Testis (tissue), 3 donors: Measurements from ENCODE around the gene AMDHD2. TPM values are rescaled to one million over a fixed set of nuclear protein-coding genes. Genes with fewer than 3 reads are reported as not detected.

Experiments used
- DNase-seq: peaks from one replicate; pipeline ENCODE4 v3.0.0-alpha.2; 2019
- H3K27ac ChIP-seq, 2 donors: fragments of 200-600 bp; sonication (generic); one replicate each; pipeline ENCODE4 v1.5.1; 2019
- H3K27me3 ChIP-seq: fragments of 200-600 bp; sonication (generic); one replicate; pipeline ENCODE4 v1.5.1; 2019
- H3K36me3 ChIP-seq: fragments of 200-600 bp; sonication (generic); one replicate; pipeline ENCODE4 v1.5.1; 2017; ENCODE audit warnings: low read depth; ENCODE audit errors: missing control alignments
- H3K4me1 ChIP-seq: fragments of 200-600 bp; sonication (generic); one replicate; pipeline ENCODE4 v1.5.1; 2019
- H3K4me3 ChIP-seq, 2 donors: fragments of 200-600 bp; sonication (generic); one replicate each; pipeline ENCODE4 v1.5.1; 2017 to 2019
- H3K9me3 ChIP-seq: fragments of 200-600 bp; sonication (generic); one replicate; pipeline ENCODE4 v1.5.1; 2017
- CTCF ChIP-seq, 3 experiments: fragments of 450-650 bp in 2 of 3; fragments of 200-600 bp in 1 of 3; sonication (generic) in 1 of 3; IDR thresholded peaks; one replicate each; pipeline ENCODE4 v1.5.1; 2016 to 2019; ENCODE audit warnings: antibody characterized with exemption in 3 of 3, mild to moderate bottlenecking in 2 of 3, moderate library complexity in 1 of 3
- POLR2A ChIP-seq: fragments of 450-650 bp; IDR thresholded peaks from one replicate; pipeline ENCODE4 v1.6.1; 2017; ENCODE audit warnings: antibody characterized with exemption, mild to moderate bottlenecking, moderate library complexity
- WGBS, 2 donors: methylation state at CpG; one replicate each; pipeline ENCODE4 v1.1.5; 2018; 5-methylcytosine and 5-hydroxymethylcytosine counted together
- intact Hi-C: fragments of 100-400 bp; cut with DNase I; formaldehyde crosslinking; loops from one replicate; pipeline ENCODE4 v1.15.1; 2023; ENCODE audit warnings: low total_unique reads
- polyA plus RNA-seq: library from polyadenylated mRNA; stranded (reverse); fragments of 350-450 nt; fragmentation: Illumina TruSeq; extraction: RNeasy Lipid Tissue Mini Kit (QIAGEN cat#74804); gene quantifications from one replicate; pipeline ENCODE4 v1.2.3, GENCODE V29; 2014; ENCODE audit warnings: low read depth, low replicate concordance; ENCODE audit not compliant: insufficient read depth
- total RNA-seq, 2 donors: library from RNA; depleted of rRNA; stranded (reverse); fragments of >200 nt; gene quantifications; one replicate each; pipeline ENCODE4 v1.2.3, GENCODE V29; 2016

AMDHD2 gene
- total and polyA plus RNA-seq, 3 donors from 2014 or later: 58.6 to 78.8 (median 72.8) TPM

- no peak for DNase-seq
- no peak overlapping the region for H3K4me3 ChIP-seq
- WGBS, 2 donors: 89 to 95% methylated on average over 13 to 18 of the region's 18 CpGs
- H3K4me1 ChIP-seq: peaks cover 12% of the 10 kb centered on the region
- no peak overlapping the region for H3K27ac ChIP-seq
- no peak for TF ChIP-seq POLR2A
- TF ChIP-seq CTCF (IDR thresholded peaks at IDR 0.05): no peak
- intact Hi-C loops: no loop called here
- H3K9me3 ChIP-seq: no peaks in the 10 kb centered on the region
- no peaks in the 10 kb centered on the region for H3K36me3 ChIP-seq
- no peaks in the 10 kb centered on the region for H3K27me3 ChIP-seq
Measured at GRCh38 chr16:2508722-2509400, 11.3 kb upstream of the AMDHD2 start.

- no peak overlapping the region for H3K27ac ChIP-seq
- WGBS, 2 donors: 53 to 66% methylated on average over 24 of the region's 24 CpGs
- no peaks in the 10 kb centered on the region for H3K9me3 ChIP-seq
- H3K27me3 ChIP-seq: no peaks in the 10 kb centered on the region
- intact Hi-C loops: no loop called here
- H3K36me3 ChIP-seq: no peaks in the 10 kb centered on the region
- H3K4me3 ChIP-seq: no peak overlapping the region
- no peak for TF ChIP-seq CTCF (IDR thresholded peaks at IDR 0.05)
- no peak for TF ChIP-seq POLR2A
- peaks cover 26% of the 10 kb centered on the region for H3K4me1 ChIP-seq
- peak; percentile 61 for DNase-seq
Measured at GRCh38 chr16:2511128-2511800, 8.9 kb upstream of the AMDHD2 start.

GRCh38 chr16:2511996-2512734 is 8.0 kb upstream of the AMDHD2 start:
- Histone ChIP-seq H3K27ac (peak overlapping the region in 1 of 2 donors; percentile 99), H3K27me3 (no peaks in the 10 kb centered on the region), H3K4me3 (peak overlapping the region in 1 of 2 donors; percentile 98), H3K9me3 (no peaks in the 10 kb centered on the region), H3K4me1 (peaks cover 35% of the 10 kb centered on the region), H3K36me3 (no peaks in the 10 kb centered on the region)
- TF ChIP-seq CTCF (IDR thresholded peaks at IDR 0.05): no peak
- no peak for TF ChIP-seq POLR2A
- no peak for DNase-seq
- 81 to 86% methylated on average over 17 of the region's 17 CpGs for WGBS, 2 donors
- intact Hi-C loops: no loop called here

- intact Hi-C loops: no loop called here
- WGBS, 2 donors: 17 to 19% methylated on average over 10 to 15 of the region's 15 CpGs
- no peak for DNase-seq
- Histone ChIP-seq H3K36me3 (no peaks in the 10 kb centered on the region), H3K27ac (peak overlapping the region; percentile 98 to 99), H3K4me1 (peaks cover 42% of the 10 kb centered on the region), H3K4me3 (peak overlapping the region; percentile 98 to 99), H3K27me3 (no peaks in the 10 kb centered on the region), H3K9me3 (no peaks in the 10 kb centered on the region)
- no peak for TF ChIP-seq CTCF (IDR thresholded peaks at IDR 0.05)
- no peak for TF ChIP-seq POLR2A
Measured at GRCh38 chr16:2512735-2513404, 7.3 kb upstream of the AMDHD2 start.
